Activated B cell treated with CpG ODN at 0.5 μM for 24 hours (primary cell): ENCODE results near the gene CLCN2. TPM values are rescaled to one million over a fixed set of nuclear protein-coding genes. Genes with fewer than 3 reads are reported as not detected.

Experiments used
- ATAC-seq: fragments of 200-7000 bp; cut with Tn5 transposase; one replicate; pipeline ENCODE4 v1.10.0; 2021; ENCODE audit warnings: low read depth, mild to moderate bottlenecking, moderate library complexity
- CTCF ChIA-PET: fragments of 350-600 bp; sonication (Branson Sonifier 250); formaldehyde crosslinking; loops from one replicate; lab custom pipeline; 2021; ENCODE audit warnings: antibody characterized with exemption; lab: Charles Lee
- POLR2A ChIA-PET: fragments of 350-600 bp; sonication (Branson Sonifier 250); formaldehyde crosslinking; loops from one replicate; lab custom pipeline; 2021; ENCODE audit warnings: antibody characterized with exemption; lab: Charles Lee
- DNase-seq: peaks from one replicate; pipeline ENCODE4 v3.0.0; 2022
- H3K27ac Mint-ChIP-seq: one replicate; pipeline ENCODE4 v1.8.0; 2020; ENCODE audit warnings: mixed read lengths
- H3K27me3 Mint-ChIP-seq: one replicate; pipeline ENCODE4 v1.8.0; 2021; ENCODE audit warnings: mixed read lengths
- H3K36me3 Mint-ChIP-seq: one replicate; pipeline ENCODE4 v1.8.0; 2021; ENCODE audit warnings: low read depth, mixed read lengths
- H3K4me1 Mint-ChIP-seq: one replicate; pipeline ENCODE4 v1.8.0; 2021; ENCODE audit warnings: mixed read lengths
- H3K4me3 Mint-ChIP-seq: one replicate; pipeline ENCODE4 v1.8.0; 2020; ENCODE audit warnings: mild to moderate bottlenecking, mixed read lengths
- H3K9me3 Mint-ChIP-seq: one replicate; pipeline ENCODE4 v1.8.0; 2020; ENCODE audit warnings: mixed read lengths
- intact Hi-C: fragments of 100-400 bp; cut with micrococcal nuclease; formaldehyde crosslinking; loops from one replicate; pipeline ENCODE4 v1.15.1; 2024
- total RNA-seq: library from RNA; stranded (reverse); gene quantifications from 2 replicates; pipeline ENCODE4 v1.2.3, GENCODE V29; 2022
- TF ChIP-seq, protein P1 (sequence below): fragments of 200-600 bp; IDR thresholded peaks from one replicate; pipeline ENCODE4 v1.8.0; 2022; ENCODE audit warnings: antibody characterized with exemption, mild to moderate bottlenecking

Gene CLCN2
- total RNA-seq, 1 donor from 2014 or later = 3.4 TPM

DNA sequence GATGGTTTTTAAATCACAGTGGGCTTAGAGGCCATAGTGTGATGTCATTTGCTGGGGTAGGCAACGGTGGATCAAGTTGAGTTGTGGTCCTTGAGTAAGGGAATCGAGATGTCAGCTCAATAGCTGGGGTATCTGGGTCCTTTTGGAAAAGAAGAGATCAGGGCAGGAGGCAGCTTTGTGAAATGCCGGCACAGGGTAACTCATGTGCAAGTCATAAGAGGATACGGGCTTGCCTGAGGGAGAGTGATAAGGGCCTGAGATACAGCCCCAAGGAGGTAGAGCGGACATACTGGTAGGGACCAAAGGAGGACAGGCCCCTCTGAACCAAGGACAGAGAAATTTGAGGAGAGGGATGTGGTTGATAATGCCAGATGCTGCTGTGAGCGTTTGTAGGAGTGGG, 28.2 kb downstream of the CLCN2 start:
- Mint-ChIP-seq H3K4me3 (no peak overlapping the region), H3K4me1 (peaks cover 32% of the 10 kb centered on the region), H3K36me3 (peaks cover 69% of the 10 kb centered on the region), H3K27me3 (peaks cover 5% of the 10 kb centered on the region), H3K27ac (peak overlapping the region; percentile 56), H3K9me3 (no peaks in the 10 kb centered on the region)
- ChIA-PET POLR2A (interaction anchor here (0.6 kb wide), 1 partner anchor 18 kb away, joined by 3 read pairs; no protein-coding TSS in a partner anchor), CTCF (no interaction called here)
- TF ChIP-seq, protein P1, sequence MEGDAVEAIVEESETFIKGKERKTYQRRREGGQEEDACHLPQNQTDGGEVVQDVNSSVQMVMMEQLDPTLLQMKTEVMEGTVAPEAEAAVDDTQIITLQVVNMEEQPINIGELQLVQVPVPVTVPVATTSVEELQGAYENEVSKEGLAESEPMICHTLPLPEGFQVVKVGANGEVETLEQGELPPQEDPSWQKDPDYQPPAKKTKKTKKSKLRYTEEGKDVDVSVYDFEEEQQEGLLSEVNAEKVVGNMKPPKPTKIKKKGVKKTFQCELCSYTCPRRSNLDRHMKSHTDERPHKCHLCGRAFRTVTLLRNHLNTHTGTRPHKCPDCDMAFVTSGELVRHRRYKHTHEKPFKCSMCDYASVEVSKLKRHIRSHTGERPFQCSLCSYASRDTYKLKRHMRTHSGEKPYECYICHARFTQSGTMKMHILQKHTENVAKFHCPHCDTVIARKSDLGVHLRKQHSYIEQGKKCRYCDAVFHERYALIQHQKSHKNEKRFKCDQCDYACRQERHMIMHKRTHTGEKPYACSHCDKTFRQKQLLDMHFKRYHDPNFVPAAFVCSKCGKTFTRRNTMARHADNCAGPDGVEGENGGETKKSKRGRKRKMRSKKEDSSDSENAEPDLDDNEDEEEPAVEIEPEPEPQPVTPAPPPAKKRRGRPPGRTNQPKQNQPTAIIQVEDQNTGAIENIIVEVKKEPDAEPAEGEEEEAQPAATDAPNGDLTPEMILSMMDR = no peak
- intact Hi-C loops = no loop called here
- no peak for DNase-seq
- ATAC-seq = no peak

DNA sequence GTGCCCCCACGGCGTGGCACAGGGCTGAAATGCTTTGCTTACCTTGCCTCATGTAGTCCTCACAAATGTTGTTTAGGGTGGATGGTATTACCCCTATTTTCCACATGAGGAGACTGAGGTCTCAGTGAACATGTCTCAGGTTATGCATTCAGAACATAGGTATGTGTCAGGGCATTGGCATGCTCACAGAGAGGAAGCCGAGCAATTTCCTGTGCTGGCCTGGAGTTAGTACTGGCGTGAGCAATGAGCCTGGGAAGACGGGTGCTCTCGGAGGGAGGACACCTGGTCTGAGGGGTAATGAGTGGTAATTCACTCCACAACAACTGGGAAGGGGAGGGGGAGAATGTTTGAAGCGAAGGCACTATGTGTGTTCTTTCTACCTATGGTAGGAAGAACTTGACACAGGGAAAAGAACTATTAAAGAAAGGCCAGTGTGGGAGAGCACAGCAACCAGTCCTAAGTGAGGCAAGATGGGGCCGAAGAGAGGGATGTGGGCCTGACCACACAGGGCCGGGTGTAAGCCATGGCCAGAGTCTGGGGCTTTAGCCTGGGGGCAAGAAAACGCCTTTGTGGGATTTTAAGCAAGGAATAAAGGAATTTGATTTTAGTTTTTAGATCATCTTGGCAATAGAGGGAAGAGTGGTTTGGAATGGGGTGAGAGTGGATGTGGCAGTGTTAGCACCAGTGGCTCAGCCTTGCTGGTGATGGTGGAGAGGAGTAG, 28.9 kb downstream of the CLCN2 start:
- Mint-ChIP-seq H3K9me3 (no peaks in the 10 kb centered on the region), H3K27ac (peak overlapping the region; percentile 56), H3K36me3 (peaks cover 76% of the 10 kb centered on the region), H3K4me1 (peaks cover 25% of the 10 kb centered on the region), H3K4me3 (no peak overlapping the region), H3K27me3 (peaks cover 1% of the 10 kb centered on the region)
- ChIA-PET CTCF (no interaction called here), POLR2A (no interaction called here)
- ATAC-seq = no peak
- TF ChIP-seq, protein P1 = no peak
- no peak for DNase-seq
- intact Hi-C loops = no loop called here

DNA sequence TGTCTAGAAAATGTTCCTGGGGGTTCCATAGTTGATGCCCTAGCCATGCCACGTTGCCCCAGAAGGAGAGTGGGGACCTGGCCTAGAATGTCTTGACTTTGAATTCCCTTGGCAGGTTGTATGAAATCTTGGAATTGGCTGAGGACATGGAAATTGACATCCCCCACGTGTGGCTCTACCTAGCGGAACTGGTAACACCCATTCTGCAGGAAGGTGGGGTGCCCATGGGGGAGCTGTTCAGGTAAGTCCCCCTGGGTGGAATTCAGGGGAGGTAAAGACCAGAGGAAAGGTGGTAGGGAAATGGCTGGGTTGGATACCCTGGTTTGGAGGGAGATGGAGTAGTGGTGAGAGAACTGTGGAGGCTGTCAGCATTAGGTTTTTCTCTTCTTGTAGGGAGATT, 32.9 kb downstream of the CLCN2 start:
- Mint-ChIP-seq H3K4me3 (no peak overlapping the region), H3K36me3 (peaks cover 99% of the 10 kb centered on the region)
- POLR2A ChIA-PET = no interaction called here

DNA sequence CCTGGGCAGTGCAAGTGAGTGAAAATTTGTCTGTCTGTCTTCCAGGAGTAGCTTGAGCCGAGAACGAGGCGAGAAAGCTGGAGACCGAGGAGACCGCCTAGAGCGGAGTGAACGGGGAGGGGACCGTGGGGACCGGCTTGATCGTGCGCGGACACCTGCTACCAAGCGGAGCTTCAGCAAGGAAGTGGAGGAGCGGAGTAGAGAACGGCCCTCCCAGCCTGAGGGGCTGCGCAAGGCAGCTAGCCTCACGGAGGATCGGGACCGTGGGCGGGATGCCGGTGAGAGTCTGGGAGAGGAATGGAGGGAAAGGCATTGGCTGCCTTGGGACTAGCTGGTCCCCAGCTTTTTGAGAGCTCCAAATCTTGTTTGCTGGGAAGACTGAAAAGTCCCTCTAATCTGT, 34.2 kb downstream of the CLCN2 start:
- H3K4me1 Mint-ChIP-seq = no peaks in the 10 kb centered on the region
- no peaks in the 10 kb centered on the region for H3K9me3 Mint-ChIP-seq
- ChIA-PET CTCF (no interaction called here), POLR2A (interaction anchor here (1.0 kb wide), 1 partner anchor 10 kb away, joined by 3 read pairs; no protein-coding TSS in a partner anchor)
- H3K27ac Mint-ChIP-seq = no peak overlapping the region
- TF ChIP-seq, protein P1 = no peak
- DNase-seq (no peak), ATAC-seq (no peak)
- H3K36me3 Mint-ChIP-seq = peaks cover 99% of the 10 kb centered on the region
- intact Hi-C loops = no loop called here
- H3K4me3 Mint-ChIP-seq = no peak overlapping the region
- H3K27me3 Mint-ChIP-seq = no peaks in the 10 kb centered on the region

More for the DNA sequence above, 32.9 kb downstream of the CLCN2 start:
- ATAC-seq = no peak
- TF ChIP-seq, protein P1 = no peak
- CTCF ChIA-PET = no interaction called here
- H3K27ac Mint-ChIP-seq = no peak overlapping the region
- H3K27me3 Mint-ChIP-seq = no peaks in the 10 kb centered on the region
- intact Hi-C loops = no loop called here
- H3K9me3 Mint-ChIP-seq = no peaks in the 10 kb centered on the region
- H3K4me1 Mint-ChIP-seq = no peaks in the 10 kb centered on the region
- no peak for DNase-seq

DNA sequence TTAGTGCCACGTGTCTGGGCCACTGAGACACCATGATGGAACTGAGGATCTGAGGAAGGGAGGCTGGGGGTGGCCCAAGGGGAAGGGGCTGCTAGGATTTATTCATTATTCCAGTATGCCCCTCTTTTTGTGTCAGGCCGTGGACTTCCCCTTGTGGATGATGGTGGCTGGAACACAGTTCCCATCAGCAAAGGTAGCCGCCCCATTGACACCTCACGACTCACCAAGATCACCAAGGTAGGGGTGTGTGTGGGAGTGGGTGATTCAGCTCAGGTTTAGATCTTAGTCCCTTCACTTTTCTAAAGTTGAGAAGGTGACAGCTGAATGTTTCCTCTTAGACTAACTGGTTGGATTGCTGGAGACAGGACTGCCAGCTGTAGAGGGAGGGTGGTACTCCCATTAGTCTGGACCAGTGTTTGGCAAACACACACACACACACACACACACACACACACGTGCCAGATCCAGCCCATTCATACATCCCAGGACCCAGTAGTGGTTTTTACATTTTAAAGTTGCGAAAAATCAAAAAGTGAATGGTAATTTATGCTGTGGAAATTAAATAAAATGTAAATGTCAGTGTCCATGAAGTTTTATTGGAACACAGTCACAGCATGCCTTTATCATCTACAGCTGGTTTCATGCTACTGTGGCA, 35.6 kb downstream of the CLCN2 start:
- ATAC-seq = no peak
- TF ChIP-seq, protein P1 = no peak
- H3K4me3 Mint-ChIP-seq = no peak overlapping the region
- no peak for DNase-seq
- peaks cover 99% of the 10 kb centered on the region for H3K36me3 Mint-ChIP-seq
- no peak overlapping the region for H3K27ac Mint-ChIP-seq
- no peaks in the 10 kb centered on the region for H3K27me3 Mint-ChIP-seq
- ChIA-PET POLR2A (no interaction called here), CTCF (no interaction called here)
- intact Hi-C loops = no loop called here
- H3K4me1 Mint-ChIP-seq = no peaks in the 10 kb centered on the region
- H3K9me3 Mint-ChIP-seq = no peaks in the 10 kb centered on the region
